Measurements from ENCODE around the gene MAPK8IP2.

- TF ChIP-seq CTCF (IDR thresholded peaks at IDR 0.05) (no peak), POLR2A (IDR thresholded peaks at IDR 0.05) (no peak)
Observed at GRCh38 chr22:50577697-50577986, 23.0 kb upstream of the MAPK8IP2 start.

Measured in adrenal gland (tissue), 5 donors.